ENCODE data around the gene NDUFA6.
"Not testable (repeated sequence)": the region's sequence is repeated elsewhere in the genome, so short reads cannot be mapped to it uniquely, and the experiment has no call there.

NDUFA6 gene

DNA sequence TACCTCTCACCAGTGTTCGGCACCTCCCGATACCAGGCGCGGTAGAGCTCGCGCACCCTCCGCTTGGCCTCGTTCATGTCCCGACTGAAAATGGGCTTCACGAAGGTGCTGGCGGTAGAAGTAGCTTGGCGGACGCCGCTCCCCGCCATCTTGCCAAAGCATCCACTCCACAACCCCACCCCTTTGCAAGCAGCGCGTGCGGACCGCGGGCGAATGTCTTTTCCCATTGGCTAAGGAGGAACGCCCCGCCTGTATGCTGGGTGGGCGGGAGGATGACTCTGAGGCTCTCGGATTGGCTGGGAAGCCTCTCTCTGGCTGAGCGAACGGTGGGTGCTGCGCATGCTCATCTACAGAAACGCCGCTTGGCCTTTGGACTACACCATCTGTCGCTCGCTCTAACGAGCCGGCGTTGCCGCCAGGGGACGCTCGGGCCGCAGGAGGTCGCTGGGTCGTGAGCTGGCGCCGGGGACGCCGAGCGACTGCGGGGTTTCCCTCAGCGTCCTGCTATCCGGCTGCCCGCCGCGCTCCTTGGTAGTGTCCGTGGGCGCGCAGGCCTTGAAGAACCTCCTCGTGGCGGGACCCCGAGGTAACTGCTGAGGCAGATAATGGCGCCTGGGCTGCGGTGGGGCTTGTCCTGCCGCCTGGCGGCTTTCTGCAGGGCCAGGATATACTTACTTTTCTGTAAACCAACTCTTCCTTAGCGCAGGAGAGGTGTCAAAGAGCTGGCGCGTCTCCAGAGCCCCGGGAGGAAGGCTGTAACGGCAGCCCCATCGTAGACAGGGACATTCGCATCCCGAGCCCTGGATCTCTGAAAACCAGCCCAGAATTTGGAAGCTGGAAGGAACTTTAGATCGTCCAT is at the start of gene NDUFA6:
Gene NDUFA6, minus strand, starts transcription at position 177 of the 859 bp plus-strand sequence. Its CDS starts 28 bp downstream, at position 149.
- H3K9me3 Mint-ChIP-seq, result no peaks in the 10 kb centered on the region
- peaks cover 15% of the 10 kb centered on the region for H3K4me1 Mint-ChIP-seq
- peak within 1 kb of the TSS; percentile 98 for H3K27ac Mint-ChIP-seq
- peaks cover 47% of the 10 kb centered on the region for H3K36me3 Mint-ChIP-seq
- peak; percentile 95 for ATAC-seq
- peak; percentile 90 to 97 for DNase-seq (ENCODE audit: low spot score in 2 of 2)
- H3K4me3 Mint-ChIP-seq, result peak within 1 kb of the TSS; percentile 94

DNA sequence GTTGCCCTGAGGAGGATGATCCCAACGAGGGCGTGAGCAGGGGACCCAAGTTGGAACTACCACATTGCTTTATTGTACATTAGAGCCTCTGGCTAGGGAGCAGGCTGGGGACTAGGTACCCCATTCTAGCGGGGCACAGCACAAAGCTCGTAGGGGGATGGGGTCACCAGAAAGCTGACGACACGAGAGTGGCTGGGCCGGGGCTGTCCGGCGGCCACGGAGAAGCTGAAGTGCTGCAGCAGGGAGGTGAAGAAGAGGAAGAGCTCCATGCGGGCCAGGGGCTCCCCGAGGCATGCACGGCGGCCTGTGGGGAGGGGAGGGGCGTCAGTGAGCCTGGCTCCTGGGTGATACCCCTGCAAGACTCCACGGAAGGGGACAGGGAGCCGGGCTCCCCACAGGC is 49.6 kb upstream of the NDUFA6 start:
- not testable (repeated sequence) for H3K4me3 Mint-ChIP-seq; H3K27ac Mint-ChIP-seq; DNase-seq (ENCODE audit: low spot score in 2 of 2); H3K36me3 Mint-ChIP-seq; H3K4me1 Mint-ChIP-seq; H3K9me3 Mint-ChIP-seq; ATAC-seq

DNA sequence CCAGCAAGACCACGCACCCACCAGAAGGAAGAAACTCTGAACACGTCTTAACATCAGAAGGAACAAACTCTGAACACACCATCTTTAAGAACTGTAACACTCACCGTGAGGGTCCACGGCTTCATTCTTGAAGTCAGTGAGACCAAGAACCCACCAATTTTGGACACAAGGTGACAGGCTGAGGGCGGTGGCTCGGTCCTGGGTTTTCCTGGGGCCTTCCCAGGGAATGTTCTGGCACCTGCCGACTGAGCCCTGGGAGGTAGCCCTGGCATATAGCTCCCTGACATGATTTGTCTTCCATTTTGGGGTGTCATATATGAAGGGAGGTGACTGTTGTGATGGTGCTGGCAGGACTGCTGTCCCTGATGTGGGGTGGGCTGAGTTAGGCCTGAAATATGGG is 48.9 kb upstream of the NDUFA6 start:
- not testable (repeated sequence) for ATAC-seq; H3K36me3 Mint-ChIP-seq; H3K4me1 Mint-ChIP-seq; H3K9me3 Mint-ChIP-seq; H3K27ac Mint-ChIP-seq; DNase-seq (ENCODE audit: low spot score in 2 of 2); H3K4me3 Mint-ChIP-seq

DNA sequence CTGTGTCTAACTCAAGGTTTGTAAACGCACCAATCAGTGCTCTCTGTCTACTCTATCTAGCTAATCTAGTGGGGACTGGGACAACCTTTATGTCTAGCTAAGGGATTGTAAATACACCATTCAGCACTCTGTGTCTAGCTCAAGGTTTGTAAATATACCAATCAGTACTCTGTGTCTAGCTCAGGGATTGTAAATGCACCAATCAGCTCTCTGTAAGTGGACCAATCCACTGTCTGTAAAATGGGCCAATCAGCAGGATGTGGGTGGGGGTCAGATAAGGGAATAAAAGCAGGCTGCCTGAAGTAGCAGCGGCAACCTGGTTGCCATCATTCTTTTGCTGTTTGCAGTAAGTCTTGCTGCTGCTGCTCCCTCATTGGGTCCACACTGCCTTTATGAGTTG is 48.4 kb upstream of the NDUFA6 start:
- ATAC-seq (no peak), DNase-seq (ENCODE audit: low spot score in 2 of 2) (no peak)
- Mint-ChIP-seq H3K27ac (no peak overlapping the region), H3K4me1 (no peaks in the 10 kb centered on the region), H3K4me3 (no peak overlapping the region), H3K9me3 (no peaks in the 10 kb centered on the region), H3K36me3 (peaks cover 6% of the 10 kb centered on the region)

DNA sequence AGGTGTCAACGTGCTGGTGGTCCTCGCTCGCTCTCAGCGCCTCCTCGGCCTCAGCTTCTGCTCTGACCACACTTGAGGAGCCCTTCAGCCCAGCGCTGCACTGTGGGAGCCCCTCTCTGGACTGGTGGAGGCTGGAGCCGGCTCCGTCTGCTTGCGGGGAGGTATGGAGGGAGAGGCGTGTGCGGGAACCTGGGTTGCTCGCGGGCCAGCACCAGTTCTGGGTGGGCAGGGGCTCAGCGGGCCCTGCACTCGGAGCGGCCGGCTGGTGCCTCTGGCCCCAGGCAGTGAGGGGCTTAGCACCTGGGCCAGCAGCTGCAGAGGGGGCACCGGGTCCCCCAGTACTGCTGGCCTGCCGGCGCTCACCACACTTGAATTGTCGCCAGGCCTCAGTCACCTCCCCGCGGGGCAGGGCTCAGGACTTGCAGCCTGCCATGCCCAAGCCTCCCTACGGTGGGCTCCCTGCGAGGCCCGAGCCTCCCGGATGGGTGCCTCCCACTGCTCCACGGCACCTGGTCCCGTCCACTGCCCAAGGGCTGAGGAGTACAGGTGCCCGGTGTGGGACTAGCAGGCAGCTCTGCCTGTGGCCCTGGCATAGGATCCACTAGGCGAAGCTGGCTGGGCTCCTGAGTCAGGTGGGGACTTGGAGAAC is 47.7 kb upstream of the NDUFA6 start:
- Mint-ChIP-seq H3K4me1 (no peaks in the 10 kb centered on the region), H3K4me3 (no peak overlapping the region), H3K27ac (no peak overlapping the region), H3K36me3 (peaks cover 6% of the 10 kb centered on the region), H3K9me3 (no peaks in the 10 kb centered on the region)
- ATAC-seq (no peak), DNase-seq (ENCODE audit: low spot score in 2 of 2) (no peak)

DNA sequence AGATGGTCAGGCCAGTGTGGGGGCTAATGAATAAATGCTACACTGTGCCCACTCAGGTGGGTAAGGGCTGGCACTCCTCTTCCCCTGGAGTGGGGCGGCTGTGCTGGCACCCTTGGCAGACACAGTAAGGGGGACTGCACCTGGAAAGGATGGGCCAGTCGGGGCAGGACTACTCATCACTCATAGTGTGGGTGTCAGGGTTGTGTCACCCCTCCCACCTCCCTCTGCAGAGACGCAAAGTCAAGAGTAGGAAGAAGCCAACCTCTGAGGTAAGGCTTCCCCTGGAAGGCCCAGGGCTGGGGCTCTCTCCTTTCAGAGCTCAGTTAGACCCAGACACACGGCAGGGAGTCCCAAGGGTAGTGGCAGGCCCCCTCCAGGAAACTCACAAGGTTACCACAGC is 45.1 kb upstream of the NDUFA6 start:
- not testable (repeated sequence) for H3K27ac Mint-ChIP-seq; H3K4me1 Mint-ChIP-seq; H3K9me3 Mint-ChIP-seq; DNase-seq (ENCODE audit: low spot score in 2 of 2); H3K36me3 Mint-ChIP-seq; H3K4me3 Mint-ChIP-seq
- peak; percentile 89 for ATAC-seq

DNA sequence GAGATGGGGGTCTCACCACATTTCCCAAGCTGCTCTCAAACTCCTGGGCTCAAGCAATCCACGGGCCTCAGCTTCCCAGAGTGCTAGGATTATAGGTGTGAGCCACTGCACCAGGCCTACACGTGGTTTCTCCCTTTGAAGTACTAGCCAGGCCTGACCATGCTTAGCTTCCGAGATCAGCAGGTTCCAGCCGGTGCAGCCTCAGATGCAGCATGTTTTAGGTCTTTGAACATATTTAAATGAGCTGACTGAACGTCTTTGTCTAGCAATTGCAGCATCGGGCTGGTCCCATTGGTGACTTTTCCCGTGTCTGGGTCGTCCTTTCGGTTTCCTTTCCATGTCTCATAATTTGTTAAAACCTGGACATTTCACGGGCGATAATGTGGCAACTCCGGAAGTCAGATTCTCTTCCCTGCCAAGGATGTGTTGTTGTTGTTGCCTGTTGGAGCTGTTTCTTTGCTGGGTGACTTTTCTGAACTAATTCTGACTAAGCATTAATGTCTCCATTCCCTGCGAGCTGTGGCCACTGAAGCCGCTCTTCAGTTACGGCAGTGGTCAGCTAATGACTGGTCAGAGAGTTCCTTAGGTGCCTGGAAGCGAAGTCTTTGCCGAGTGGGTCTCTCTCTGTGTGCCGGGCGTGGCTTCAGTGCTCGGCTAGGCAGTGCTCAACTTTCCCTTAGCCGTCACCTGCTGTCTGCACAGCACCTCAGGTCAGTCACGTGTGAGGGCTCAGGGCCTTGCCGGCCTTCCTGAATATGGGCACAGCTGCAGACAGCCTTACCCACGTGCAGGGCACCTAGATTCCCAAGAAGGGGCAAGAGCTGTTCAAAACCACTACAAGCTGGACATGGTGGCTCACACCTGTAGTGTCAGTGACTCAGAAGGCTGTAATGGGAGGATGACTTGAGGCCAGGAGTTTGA is 43.8 kb upstream of the NDUFA6 start:
- no peaks in the 10 kb centered on the region for H3K4me1 Mint-ChIP-seq
- no peaks in the 10 kb centered on the region for H3K36me3 Mint-ChIP-seq
- ATAC-seq, result no peak
- no peak overlapping the region for H3K27ac Mint-ChIP-seq
- no peaks in the 10 kb centered on the region for H3K9me3 Mint-ChIP-seq
- H3K4me3 Mint-ChIP-seq, result no peak overlapping the region
- DNase-seq (ENCODE audit: low spot score in 2 of 2), result no peak

DNA sequence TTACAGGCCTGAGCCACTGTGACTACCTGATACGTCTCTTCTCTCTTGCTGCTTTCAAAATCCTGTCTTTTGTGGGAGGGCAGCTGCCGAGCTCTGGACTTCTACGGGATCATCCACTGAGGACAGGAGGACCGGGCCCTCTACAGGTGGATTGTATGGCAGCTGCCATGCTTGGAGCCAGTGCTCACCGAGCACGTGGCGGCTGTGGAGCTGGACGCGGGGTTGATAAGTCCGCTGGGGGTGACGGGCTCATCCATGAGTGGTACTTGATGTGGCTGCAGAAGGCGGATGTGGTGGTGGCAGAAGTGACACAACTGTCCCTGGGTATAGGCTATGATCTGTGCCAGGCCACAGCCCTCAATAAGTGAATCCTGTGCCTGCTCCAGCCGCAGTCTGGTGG is 41.9 kb upstream of the NDUFA6 start:
- DNase-seq (ENCODE audit: low spot score in 2 of 2) (no peak), ATAC-seq (no peak)
- H3K9me3 Mint-ChIP-seq, result no peaks in the 10 kb centered on the region
- peak overlapping the region; percentile 37 for H3K27ac Mint-ChIP-seq
- H3K4me1 Mint-ChIP-seq, result no peaks in the 10 kb centered on the region
- H3K4me3 Mint-ChIP-seq, result no peak overlapping the region
- no peaks in the 10 kb centered on the region for H3K36me3 Mint-ChIP-seq

DNA sequence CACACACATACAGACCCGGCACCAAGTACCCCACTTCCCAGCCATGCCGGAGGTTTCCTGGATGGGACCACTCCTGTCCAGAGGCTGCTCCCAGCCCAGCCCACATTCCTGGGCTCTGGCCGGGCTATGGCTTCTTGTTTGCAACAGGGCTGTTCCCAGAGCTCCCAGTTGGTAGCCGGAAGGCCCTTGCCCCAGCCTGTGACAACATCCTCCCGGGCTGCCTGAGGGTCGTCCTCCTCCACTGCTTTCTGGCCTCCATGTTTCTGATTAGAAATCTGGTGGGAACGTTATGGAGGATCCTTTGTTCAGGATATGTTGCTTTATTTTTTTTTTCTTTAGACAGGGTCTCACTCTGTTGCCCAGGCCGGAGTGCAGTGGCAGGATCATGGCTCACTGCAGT is 41.0 kb upstream of the NDUFA6 start:
- H3K27ac Mint-ChIP-seq, result peak overlapping the region; percentile 37
- no peak overlapping the region for H3K4me3 Mint-ChIP-seq
- no peaks in the 10 kb centered on the region for H3K36me3 Mint-ChIP-seq
- H3K9me3 Mint-ChIP-seq, result no peaks in the 10 kb centered on the region
- H3K4me1 Mint-ChIP-seq, result no peaks in the 10 kb centered on the region
- DNase-seq (ENCODE audit: low spot score in 2 of 2) (no peak), ATAC-seq (no peak)

DNA sequence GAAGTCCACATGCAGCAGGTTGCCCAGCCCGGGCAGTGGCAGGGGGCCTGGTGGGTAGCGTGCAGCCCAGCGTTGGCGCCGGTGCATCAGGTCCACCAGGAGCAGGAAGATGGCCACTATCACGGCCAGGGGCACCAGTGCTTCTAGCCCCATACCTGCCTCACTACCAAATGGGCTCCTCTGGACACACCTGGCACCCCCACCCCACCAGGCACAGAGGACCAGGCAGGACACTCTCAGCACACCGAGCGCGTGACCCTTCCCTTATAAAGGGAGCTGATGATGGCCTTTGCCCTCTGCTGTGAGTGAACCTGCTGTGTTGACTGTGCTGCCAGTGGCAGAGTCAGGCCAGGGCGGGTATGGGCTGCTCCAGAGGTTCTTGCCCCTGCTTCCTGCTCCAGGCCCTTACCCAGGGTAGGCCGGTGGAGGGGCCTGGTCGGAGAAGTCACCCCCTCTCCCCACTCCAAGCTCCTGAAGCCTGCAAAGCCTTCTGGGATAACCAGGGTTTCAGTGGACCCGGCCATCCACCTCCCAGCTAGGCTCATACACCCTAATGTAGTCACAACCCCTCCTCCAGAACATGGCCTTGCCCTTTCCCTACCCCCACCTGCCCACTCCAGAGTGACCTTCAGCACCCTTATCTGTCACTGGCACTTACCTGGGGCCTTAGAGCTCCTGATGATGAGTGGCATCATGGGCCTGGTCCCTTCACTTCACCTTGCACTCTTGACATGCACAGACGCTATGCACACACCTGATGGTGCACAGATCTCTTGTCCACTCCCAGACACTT is 40.3 kb upstream of the NDUFA6 start, which contains the start of gene CYP2D6:
Gene CYP2D6, minus strand, starts transcription at position 172 of the 793 bp plus-strand sequence. Its CDS starts 19 bp downstream, at position 153.
- DNase-seq (ENCODE audit: low spot score in 2 of 2); H3K36me3 Mint-ChIP-seq; H3K4me3 Mint-ChIP-seq; H3K4me1 Mint-ChIP-seq; ATAC-seq; H3K9me3 Mint-ChIP-seq: not testable (repeated sequence)
- peak within 1 kb of the TSS; percentile 37 for H3K27ac Mint-ChIP-seq

DNA sequence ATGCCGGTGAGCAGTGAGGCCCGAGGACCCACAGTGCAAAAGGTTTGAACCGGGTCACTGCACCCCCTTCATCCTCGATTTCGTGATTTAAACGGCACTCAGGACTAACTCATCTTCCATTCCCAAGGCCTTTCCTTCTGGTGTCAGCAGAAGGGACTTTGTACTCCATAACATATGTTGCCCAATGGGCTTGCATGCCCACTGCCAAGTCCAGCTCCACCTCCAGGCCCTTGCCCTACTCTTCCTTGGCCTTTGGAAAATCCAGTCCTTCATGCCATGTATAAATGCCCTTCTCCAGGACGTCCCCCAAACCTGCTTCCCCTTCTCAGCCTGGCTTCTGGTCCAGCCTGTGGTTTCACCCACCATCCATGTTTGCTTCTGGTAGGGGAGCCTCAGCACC is 39.6 kb upstream of the NDUFA6 start:
- not testable (repeated sequence) for DNase-seq (ENCODE audit: low spot score in 2 of 2); H3K9me3 Mint-ChIP-seq; H3K36me3 Mint-ChIP-seq; H3K4me1 Mint-ChIP-seq; H3K27ac Mint-ChIP-seq; H3K4me3 Mint-ChIP-seq; ATAC-seq

DNA sequence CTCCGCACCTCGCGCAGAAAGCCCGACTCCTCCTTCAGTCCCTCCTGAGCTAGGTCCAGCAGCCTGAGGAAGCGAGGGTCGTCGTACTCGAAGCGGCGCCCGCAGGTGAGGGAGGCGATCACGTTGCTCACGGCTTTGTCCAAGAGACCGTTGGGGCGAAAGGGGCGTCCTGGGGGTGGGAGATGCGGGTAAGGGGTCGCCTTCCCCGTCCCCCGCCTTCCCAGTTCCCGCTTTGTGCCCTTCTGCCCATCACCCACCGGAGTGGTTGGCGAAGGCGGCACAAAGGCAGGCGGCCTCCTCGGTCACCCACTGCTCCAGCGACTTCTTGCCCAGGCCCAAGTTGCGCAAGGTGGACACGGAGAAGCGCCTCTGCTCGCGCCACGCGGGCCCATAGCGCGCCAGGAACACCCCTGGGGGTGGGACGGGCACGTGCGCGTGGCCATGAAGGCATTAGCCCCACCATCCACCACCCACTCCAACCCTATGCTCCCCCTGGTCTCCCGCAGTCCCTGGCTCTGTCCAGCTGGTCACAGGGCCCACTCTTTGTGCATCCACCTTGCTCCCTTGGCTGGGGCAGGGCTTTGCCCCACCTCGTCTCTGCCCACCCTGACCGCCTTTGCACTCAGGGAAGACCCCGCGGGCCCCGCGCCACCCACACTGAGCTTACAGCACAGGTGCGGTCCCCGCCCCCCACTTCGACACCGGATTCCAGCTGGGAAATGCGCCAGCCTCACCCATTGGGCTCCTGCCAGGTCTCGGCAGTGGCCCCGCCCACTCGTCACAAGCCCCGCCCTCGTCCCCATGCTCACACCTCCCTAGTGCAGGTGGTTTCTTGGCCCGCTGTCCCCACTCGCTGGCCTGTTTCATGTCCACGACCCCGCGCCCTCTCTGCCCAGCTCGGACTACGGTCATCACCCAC is 38.5 kb upstream of the NDUFA6 start:
- not testable (repeated sequence) for H3K4me1 Mint-ChIP-seq; DNase-seq (ENCODE audit: low spot score in 2 of 2); H3K4me3 Mint-ChIP-seq; H3K36me3 Mint-ChIP-seq; ATAC-seq; H3K9me3 Mint-ChIP-seq
- H3K27ac Mint-ChIP-seq, result peak overlapping the region; percentile 85

DNA sequence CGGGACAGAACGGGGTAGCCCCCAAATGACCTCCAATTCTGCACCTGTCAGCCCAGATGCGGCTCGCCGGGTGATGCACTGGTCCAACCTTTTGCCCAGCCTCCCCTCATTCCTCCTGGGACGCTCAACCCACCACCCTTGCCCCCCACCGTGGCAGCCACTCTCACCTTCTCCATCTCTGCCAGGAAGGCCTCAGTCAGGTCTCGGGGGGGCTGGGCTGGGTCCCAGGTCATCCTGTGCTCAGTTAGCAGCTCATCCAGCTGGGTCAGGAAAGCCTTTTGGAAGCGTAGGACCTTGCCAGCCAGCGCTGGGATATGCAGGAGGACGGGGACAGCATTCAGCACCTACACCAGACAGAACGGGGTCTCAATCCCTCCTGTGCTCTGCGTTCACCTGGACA is 37.4 kb upstream of the NDUFA6 start:
- not testable (repeated sequence) for ATAC-seq; DNase-seq (ENCODE audit: low spot score in 2 of 2); H3K9me3 Mint-ChIP-seq; H3K4me3 Mint-ChIP-seq; H3K36me3 Mint-ChIP-seq; H3K4me1 Mint-ChIP-seq
- peak overlapping the region; percentile 85 for H3K27ac Mint-ChIP-seq

DNA sequence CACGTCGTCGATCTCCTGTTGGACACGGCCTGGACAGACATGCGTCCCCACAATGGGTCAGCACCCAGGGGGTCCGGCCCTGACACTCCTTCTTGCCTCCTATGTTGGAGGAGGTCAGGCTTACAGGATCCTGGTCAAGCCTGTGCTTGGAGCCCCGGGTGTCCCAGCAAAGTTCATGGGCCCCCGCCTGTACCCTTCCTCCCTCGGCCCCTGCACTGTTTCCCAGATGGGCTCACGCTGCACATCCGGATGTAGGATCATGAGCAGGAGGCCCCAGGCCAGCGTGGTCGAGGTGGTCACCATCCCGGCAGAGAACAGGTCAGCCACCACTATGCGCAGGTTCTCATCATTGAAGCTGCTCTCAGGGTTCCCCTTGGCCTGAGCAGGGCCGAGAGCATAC is 37.0 kb upstream of the NDUFA6 start:
- DNase-seq (ENCODE audit: low spot score in 2 of 2), result no peak
- H3K27ac Mint-ChIP-seq, result peak overlapping the region; percentile 85

More for the DNA sequence above, 37.0 kb upstream of the NDUFA6 start:
- no peaks in the 10 kb centered on the region for H3K9me3 Mint-ChIP-seq
- no peak for ATAC-seq
- no peaks in the 10 kb centered on the region for H3K4me1 Mint-ChIP-seq
- H3K36me3 Mint-ChIP-seq, result no peaks in the 10 kb centered on the region
- no peak overlapping the region for H3K4me3 Mint-ChIP-seq
